Measurements from ENCODE around the gene PXDN.
A peak's percentile ranks its signal among the peaks of the same experiment; 100 is the strongest.

Gene PXDN

DNA sequence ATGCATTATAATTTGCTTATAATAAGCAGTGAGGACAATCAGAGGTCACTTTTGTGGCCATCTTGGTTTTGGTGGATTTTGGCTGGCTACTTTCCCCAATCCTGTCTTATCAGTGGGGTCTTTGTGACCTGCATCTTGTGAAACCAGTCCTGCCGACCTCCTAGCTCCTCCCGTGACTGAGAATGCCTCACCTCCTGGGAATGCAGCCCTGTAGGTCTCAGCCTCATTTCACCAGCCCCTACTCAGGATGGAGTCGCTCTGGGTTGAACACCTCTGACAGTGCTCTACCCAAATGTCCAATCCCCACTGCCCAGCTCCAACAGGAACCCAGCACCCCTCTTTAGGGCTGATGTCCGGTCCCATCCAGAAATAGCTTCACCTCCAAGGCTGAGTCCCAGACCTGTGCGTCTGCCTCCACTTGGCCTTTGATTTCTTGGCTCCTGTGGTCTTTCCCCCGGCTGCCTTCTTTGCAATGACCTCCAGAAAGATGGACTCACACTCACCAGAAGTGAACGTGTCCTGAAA lies 31.3 kb upstream of the PXDN start:
- Histone ChIP-seq H3K36me3 (ENCODE audit: control insufficient read depth, insufficient read depth, low read length) (no peaks in the 10 kb centered on the region), H3K9me3 (ENCODE audit: control insufficient read depth, low read length) (no peaks in the 10 kb centered on the region), H3K4me3 (ENCODE audit: extremely low read depth, insufficient read depth, low read length, poor library complexity, severe bottlenecking) (no peak overlapping the region), H3K4me1 (ENCODE audit: control insufficient read depth, insufficient read depth, low read length, poor library complexity, severe bottlenecking) (peaks cover 21% of the 10 kb centered on the region), H3K27ac (ENCODE audit: low read depth, low read length, severe bottlenecking) (no peak overlapping the region)
- WGBS, 2 experiments (ENCODE audit: insufficient coverage in 2 of 2) = 88 to 92% methylated on average over 4 to 6 of the region's 7 CpGs

DNA sequence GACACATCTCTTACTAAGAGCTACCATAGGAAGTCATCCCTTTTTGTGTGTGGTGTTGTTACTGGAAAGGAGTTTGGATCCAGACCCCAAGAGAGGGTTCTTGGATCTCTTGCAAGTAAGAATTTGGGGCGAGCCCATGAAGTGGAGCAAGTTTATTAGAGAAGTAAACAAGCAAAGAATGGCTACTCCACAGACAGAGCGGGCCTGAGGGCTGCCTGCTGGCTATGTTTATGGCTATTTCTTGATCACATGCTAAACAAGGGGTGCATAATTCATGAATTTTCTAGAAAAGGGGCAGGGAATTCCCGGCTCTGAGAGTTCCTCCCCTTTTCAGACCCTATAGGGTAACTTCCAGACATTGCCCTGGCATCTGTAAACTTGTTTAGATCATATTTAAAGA lies 30.6 kb upstream of the PXDN start:
- no peak overlapping the region for H3K4me3 ChIP-seq (ENCODE audit: extremely low read depth, insufficient read depth, low read length, poor library complexity, severe bottlenecking)
- WGBS, 2 experiments (ENCODE audit: insufficient coverage in 2 of 2) = 89 to 100% methylated on average over 2 to 3 of the region's 3 CpGs
- H3K4me1 ChIP-seq (ENCODE audit: control insufficient read depth, insufficient read depth, low read length, poor library complexity, severe bottlenecking) = peaks cover 21% of the 10 kb centered on the region
- H3K9me3 ChIP-seq (ENCODE audit: control insufficient read depth, low read length) = no peaks in the 10 kb centered on the region
- H3K36me3 ChIP-seq (ENCODE audit: control insufficient read depth, insufficient read depth, low read length) = no peaks in the 10 kb centered on the region
- no peak overlapping the region for H3K27ac ChIP-seq (ENCODE audit: low read depth, low read length, severe bottlenecking)

DNA sequence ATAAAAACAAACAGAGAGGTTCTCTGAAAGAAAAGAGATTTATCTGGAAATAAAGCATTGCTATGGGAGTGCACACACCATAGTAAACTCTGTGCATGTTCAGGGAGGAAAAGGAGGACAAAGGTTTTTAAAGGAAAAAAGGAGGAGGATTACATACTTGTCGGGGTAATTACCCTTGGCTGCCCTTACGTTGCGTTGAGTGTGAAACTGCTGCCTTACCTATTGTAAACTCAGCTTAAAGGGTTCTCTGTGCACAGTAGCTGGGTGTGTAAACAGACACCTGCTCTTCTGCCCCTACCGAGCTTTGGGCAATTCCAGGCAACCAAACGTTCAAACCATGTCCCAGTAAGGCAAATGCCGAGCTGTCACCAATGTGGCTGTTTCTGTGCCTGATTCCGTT lies 29.6 kb upstream of the PXDN start:
- Histone ChIP-seq H3K4me1 (ENCODE audit: control insufficient read depth, insufficient read depth, low read length, poor library complexity, severe bottlenecking) (peaks cover 21% of the 10 kb centered on the region), H3K4me3 (ENCODE audit: extremely low read depth, insufficient read depth, low read length, poor library complexity, severe bottlenecking) (no peak overlapping the region), H3K9me3 (ENCODE audit: control insufficient read depth, low read length) (no peaks in the 10 kb centered on the region), H3K36me3 (ENCODE audit: control insufficient read depth, insufficient read depth, low read length) (no peaks in the 10 kb centered on the region), H3K27ac (ENCODE audit: low read depth, low read length, severe bottlenecking) (no peak overlapping the region)
- WGBS, 2 experiments (ENCODE audit: insufficient coverage in 2 of 2) = 88 to 92% methylated on average over 7 of the region's 7 CpGs

DNA sequence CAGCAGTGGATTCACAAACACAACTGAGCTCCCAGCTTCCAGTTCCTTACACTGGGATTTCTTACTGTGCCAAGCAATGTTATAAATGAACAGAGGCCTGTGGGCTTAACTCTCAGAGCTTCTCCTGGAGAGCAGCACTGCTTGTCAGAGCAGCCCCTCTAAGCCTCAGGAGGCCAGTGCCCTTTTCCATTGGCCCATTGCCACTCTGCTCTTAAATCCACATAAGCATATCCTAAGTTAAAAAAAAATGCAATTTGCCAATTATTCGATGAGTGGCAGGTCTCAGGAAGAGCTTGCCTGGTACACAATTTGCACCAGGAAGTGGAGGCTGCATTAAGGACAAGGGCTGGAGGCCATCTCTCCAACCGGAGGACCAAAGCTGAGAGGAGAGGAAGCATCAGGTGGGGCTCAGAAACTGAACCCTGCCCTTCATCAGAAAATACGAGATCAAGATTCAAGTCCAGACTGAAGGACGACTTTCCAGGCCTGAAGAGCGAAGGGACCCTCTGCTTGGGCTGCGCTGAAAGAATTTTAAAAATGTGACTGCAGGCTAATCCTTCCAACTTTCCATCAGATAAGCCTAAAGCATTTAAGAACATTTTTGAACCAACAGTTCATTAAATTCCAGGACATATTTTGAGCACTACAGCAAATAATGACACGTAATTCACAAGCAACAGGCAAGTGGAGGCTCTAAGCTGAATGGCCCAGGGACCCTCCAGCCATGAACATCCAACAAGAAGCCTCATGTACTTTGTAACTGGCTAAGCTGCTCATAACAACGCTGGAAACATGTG lies 28.4 kb upstream of the PXDN start:
- 90 to 95% methylated on average over 7 to 8 of the region's 8 CpGs for WGBS, 2 experiments (ENCODE audit: insufficient coverage in 2 of 2)
- H3K36me3 ChIP-seq (ENCODE audit: control insufficient read depth, insufficient read depth, low read length) = no peaks in the 10 kb centered on the region

DNA sequence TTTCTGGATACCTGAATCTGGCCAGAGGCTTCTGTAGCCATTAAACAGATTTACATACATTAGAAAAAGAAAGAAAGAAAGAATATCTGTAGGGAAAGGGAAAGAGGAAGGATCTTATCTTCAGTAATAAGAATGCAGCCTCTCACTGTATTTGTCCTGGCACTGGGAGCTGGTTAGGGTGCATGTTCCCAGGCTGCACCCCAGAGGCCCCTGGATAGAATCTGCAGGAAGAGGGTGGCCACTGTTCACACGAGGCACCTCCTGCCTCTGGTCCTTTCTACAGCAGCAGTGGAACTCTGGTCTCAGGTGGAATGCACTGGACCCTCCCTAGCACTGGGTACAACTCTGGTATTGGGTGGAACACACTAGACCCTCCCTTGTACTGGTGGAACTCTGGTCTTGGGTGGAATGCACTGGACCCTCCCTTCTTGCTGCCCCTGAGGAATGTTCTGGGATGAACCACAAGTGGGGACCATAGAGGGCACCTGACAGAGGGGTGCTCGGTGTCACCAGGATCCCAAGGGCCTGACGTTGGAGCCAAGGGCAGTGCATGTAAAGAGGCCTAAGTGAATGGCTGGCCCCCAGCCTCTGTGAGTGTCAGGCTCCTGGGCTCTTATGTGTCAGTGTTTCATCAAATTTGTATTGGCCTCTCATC lies 27.4 kb upstream of the PXDN start:
- no peak overlapping the region for H3K27ac ChIP-seq (ENCODE audit: low read depth, low read length, severe bottlenecking)
- H3K36me3 ChIP-seq (ENCODE audit: control insufficient read depth, insufficient read depth, low read length) = no peaks in the 10 kb centered on the region
- H3K9me3 ChIP-seq (ENCODE audit: control insufficient read depth, low read length) = no peaks in the 10 kb centered on the region
- peaks cover 21% of the 10 kb centered on the region for H3K4me1 ChIP-seq (ENCODE audit: control insufficient read depth, insufficient read depth, low read length, poor library complexity, severe bottlenecking)
- H3K4me3 ChIP-seq (ENCODE audit: extremely low read depth, insufficient read depth, low read length, poor library complexity, severe bottlenecking) = no peak overlapping the region
- 71 to 87% methylated on average over 3 of the region's 3 CpGs for whole genome bisulfite sequencing, 2 experiments (ENCODE audit: insufficient coverage in 2 of 2)

More for the DNA sequence above, 28.4 kb upstream of the PXDN start:
- peaks cover 21% of the 10 kb centered on the region for H3K4me1 ChIP-seq (ENCODE audit: control insufficient read depth, insufficient read depth, low read length, poor library complexity, severe bottlenecking)
- no peak overlapping the region for H3K4me3 ChIP-seq (ENCODE audit: extremely low read depth, insufficient read depth, low read length, poor library complexity, severe bottlenecking)
- no peaks in the 10 kb centered on the region for H3K9me3 ChIP-seq (ENCODE audit: control insufficient read depth, low read length)
- peak overlapping the region; percentile 49 for H3K27ac ChIP-seq (ENCODE audit: low read depth, low read length, severe bottlenecking)

DNA sequence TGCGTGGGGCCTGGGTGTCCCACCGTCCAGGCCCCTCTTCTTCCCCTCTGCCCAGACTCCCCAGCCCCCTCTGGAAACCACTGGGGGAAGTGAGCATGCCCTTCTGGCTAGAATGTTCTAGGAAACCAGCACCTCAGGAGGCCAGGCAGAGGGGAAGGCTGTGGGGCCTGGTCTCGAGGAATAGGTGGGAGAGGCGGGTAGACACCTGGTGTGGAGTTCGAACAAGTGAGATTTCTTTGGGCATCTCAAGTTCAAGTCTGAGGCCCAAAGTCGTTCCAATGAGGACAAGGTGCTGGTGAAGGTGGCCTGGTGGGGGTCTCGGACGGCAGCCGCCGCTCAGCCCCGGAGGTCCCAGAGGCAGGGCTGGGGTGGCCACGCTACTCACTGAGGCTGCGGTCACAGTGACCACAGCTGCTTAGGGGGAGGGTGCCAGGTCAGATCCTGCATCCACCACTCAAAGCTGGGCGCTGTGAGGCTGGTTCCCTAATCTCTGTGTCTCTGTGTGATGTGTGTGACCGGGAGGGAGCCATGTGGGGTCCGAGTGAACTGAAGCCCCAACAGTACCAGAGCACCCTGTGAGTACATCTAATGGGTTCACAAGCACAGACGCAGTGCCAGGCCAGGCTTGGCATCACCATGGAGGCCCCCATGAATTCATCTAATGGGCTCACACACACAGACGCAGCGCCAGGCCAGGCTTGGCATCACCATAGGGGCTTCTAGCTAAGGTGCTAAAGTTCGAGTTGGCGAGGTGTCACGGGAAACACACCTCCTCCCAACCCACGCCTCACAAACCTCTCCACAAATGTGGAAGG lies 26.5 kb upstream of the PXDN start:
- Histone ChIP-seq H3K36me3 (ENCODE audit: control insufficient read depth, insufficient read depth, low read length) (no peaks in the 10 kb centered on the region), H3K4me1 (ENCODE audit: control insufficient read depth, insufficient read depth, low read length, poor library complexity, severe bottlenecking) (peaks cover 21% of the 10 kb centered on the region), H3K9me3 (ENCODE audit: control insufficient read depth, low read length) (no peaks in the 10 kb centered on the region), H3K27ac (ENCODE audit: low read depth, low read length, severe bottlenecking) (no peak overlapping the region), H3K4me3 (ENCODE audit: extremely low read depth, insufficient read depth, low read length, poor library complexity, severe bottlenecking) (no peak overlapping the region)
- 90 to 93% methylated on average over 13 to 19 of the region's 23 CpGs for WGBS, 2 experiments (ENCODE audit: insufficient coverage in 2 of 2)

DNA sequence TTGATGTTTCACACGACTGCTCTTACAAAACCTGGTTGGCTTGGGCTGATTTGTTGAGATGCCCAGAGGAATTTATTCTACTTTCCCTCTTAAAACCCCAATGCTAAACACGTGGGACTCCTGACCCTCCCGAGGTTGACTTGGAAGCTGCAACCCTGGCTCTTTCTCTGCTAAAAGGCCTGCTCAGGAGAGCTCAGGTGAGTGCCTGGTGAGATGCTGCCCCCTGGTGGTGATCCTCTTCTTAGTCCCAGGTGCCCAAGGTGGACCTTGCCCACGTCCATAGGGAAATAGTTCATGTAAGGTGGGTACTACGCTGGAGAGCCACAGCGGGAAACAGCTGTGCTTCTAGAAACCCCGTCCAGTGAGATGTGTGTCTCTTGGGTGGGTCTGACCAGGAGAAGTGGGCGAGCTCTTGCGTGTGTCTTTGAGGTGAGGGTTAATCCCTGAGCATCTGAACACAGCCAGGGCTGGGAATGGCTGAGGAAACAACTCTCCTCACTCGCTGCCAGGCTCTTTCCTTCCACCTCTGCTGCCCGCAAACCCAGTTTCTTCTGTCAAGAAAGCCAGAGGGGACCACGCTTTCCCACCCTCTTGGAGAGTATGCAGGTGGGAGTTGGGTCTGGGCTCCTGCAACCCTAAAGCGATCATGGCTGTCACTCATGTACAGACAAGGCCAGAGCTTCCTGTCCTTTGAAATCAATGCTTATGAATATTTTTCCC lies 25.5 kb upstream of the PXDN start:
- Histone ChIP-seq H3K27ac (ENCODE audit: low read depth, low read length, severe bottlenecking) (no peak overlapping the region), H3K4me1 (ENCODE audit: control insufficient read depth, insufficient read depth, low read length, poor library complexity, severe bottlenecking) (peaks cover 21% of the 10 kb centered on the region), H3K4me3 (ENCODE audit: extremely low read depth, insufficient read depth, low read length, poor library complexity, severe bottlenecking) (no peak overlapping the region), H3K36me3 (ENCODE audit: control insufficient read depth, insufficient read depth, low read length) (no peaks in the 10 kb centered on the region), H3K9me3 (ENCODE audit: control insufficient read depth, low read length) (no peaks in the 10 kb centered on the region)
- WGBS, 2 experiments (ENCODE audit: insufficient coverage in 2 of 2) = 30 to 64% methylated on average over 6 to 10 of the region's 13 CpGs

DNA sequence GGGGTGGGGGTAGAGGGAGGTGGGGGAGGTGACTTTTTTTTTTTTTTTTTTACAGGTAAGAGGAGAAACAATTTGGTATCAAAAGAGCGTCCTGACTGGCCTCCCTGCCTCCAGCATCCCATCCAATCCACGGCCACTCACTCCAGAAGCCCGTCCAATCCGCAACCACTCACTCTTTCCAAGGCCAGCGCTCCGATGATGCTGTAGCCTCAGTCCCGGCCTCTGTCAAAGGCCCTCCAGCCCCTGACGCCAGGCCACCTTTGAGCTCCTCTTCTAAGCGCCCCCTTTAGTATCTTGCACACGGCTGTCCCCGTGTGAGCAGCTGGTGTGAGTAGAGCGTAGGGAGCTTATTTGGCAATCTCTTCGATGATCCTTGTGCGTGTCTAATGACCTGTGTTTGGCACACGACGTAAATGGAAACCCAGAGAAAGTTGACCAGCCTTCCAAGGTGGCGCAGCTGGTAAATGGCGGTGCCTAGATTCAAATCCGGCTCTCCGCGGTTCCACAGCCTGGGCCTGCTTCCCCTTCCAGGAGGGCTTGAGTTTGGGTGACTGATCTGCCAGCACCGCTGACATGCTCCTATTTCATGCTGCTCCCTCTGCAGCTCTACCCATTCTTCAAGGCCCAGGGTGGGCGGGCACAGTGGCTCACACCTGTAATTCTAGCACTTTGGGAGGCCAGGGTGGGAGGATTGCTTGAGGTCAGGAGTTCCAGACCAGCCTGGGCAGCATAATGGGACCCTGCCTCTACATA lies 23.8 kb upstream of the PXDN start:
- WGBS, 2 experiments (ENCODE audit: insufficient coverage in 2 of 2) = 94% methylated on average over 21 to 22 of the region's 23 CpGs
- Histone ChIP-seq H3K9me3 (ENCODE audit: control insufficient read depth, low read length) (no peaks in the 10 kb centered on the region), H3K4me3 (ENCODE audit: extremely low read depth, insufficient read depth, low read length, poor library complexity, severe bottlenecking) (no peak overlapping the region), H3K36me3 (ENCODE audit: control insufficient read depth, insufficient read depth, low read length) (no peaks in the 10 kb centered on the region), H3K27ac (ENCODE audit: low read depth, low read length, severe bottlenecking) (no peak overlapping the region), H3K4me1 (ENCODE audit: control insufficient read depth, insufficient read depth, low read length, poor library complexity, severe bottlenecking) (peaks cover 15% of the 10 kb centered on the region)

DNA sequence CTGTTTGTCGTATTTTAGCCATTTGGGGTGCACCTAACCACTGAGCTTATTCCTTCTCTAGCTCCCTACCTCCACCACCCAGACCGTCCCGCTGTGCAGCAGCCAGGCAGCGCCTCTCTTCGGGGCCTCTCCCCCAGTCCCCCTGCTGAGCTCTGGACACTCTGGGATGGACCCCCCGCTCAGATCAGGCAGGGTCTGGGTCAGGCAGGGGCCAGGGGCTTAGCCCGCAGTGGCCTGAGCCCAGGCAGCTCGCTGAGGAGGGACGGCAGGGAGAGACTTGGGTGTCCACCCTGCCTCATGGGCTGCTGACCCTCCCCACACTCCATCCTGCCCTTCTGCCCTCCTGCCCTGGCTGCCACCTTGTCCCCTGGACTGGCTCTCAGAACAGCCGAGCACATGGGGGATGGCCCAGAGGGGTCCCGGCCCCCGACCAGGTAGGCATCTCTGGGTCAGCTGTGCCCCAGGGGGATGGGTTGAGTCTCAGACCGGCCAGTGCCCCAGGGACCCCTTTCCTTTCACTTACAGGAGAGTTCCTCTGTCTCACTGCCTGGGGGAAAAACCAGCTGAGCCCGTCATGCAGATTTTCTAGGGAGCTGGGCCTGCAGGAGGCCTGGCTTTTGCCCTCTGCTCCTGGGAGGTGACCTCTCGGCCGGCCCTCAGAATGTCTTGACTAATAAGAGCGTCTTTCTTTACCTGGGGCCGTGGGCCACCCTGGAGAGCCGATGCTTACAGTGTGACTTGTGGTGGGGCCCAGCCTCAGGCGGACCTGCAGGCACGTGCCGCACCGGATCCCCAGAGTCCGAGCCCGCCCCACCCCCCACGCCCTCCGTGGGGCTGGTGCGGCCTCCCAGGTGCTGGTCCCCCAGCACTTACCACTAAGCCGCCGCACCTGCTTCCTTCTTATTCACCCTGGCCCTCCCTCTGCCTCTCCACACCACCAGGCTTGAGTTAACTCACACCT lies 22.8 kb upstream of the PXDN start:
- H3K4me3 ChIP-seq (ENCODE audit: extremely low read depth, insufficient read depth, low read length, poor library complexity, severe bottlenecking) = no peak overlapping the region
- no peaks in the 10 kb centered on the region for H3K9me3 ChIP-seq (ENCODE audit: control insufficient read depth, low read length)
- peaks cover 5% of the 10 kb centered on the region for H3K4me1 ChIP-seq (ENCODE audit: control insufficient read depth, insufficient read depth, low read length, poor library complexity, severe bottlenecking)
- H3K27ac ChIP-seq (ENCODE audit: low read depth, low read length, severe bottlenecking) = no peak overlapping the region
- WGBS, 2 experiments (ENCODE audit: insufficient coverage in 2 of 2) = 72 to 77% methylated on average over 19 to 20 of the region's 30 CpGs
- no peaks in the 10 kb centered on the region for H3K36me3 ChIP-seq (ENCODE audit: control insufficient read depth, insufficient read depth, low read length)
